WTC11 (cell line): ENCODE results near the gene THRSP.
"Not testable (repeated sequence)": the region's sequence is repeated elsewhere in the genome, so short reads cannot be mapped to it uniquely, and the experiment has no call there.

Source experiments
- CBFB ChIP-seq: sonication (generic); formaldehyde crosslinking; IDR thresholded peaks from 2 replicates; pipeline ENCODE4 v1.8.1; 2022; ENCODE audit warnings: mild to moderate bottlenecking, low read depth, missing genetic modification reagents
- CREB1 ChIP-seq: sonication (generic); formaldehyde crosslinking; IDR thresholded peaks from 2 replicates; pipeline ENCODE4 v1.8.0; 2023; ENCODE audit warnings: mild to moderate bottlenecking, missing genetic modification reagents
- FOXK1 ChIP-seq: sonication (generic); formaldehyde crosslinking; IDR thresholded peaks from 2 replicates; pipeline ENCODE4 v1.8.0; 2022; ENCODE audit warnings: mild to moderate bottlenecking, moderate library complexity, missing genetic modification reagents
- FOXP1 ChIP-seq: sonication (generic); formaldehyde crosslinking; IDR thresholded peaks from 2 replicates; pipeline ENCODE4 v1.8.0; 2022; ENCODE audit warnings: missing genetic modification reagents, mild to moderate bottlenecking, moderate library complexity, borderline replicate concordance
- JUN ChIP-seq: sonication (generic); formaldehyde crosslinking; IDR thresholded peaks from 2 replicates; pipeline ENCODE4 v1.8.0; 2023; ENCODE audit warnings: mild to moderate bottlenecking, missing genetic modification reagents
- NFYB ChIP-seq: sonication (generic); formaldehyde crosslinking; conservative IDR thresholded peaks from 2 replicates; pipeline ENCODE4 v1.8.0; 2022; ENCODE audit warnings: low read depth, missing genetic modification reagents
- ZNF317 ChIP-seq: sonication (generic); formaldehyde crosslinking; IDR thresholded peaks from 2 replicates; pipeline ENCODE4 v1.8.1; 2023; ENCODE audit warnings: low read depth, mild to moderate bottlenecking, moderate library complexity, missing genetic modification reagents, borderline replicate concordance
- ZNF416 ChIP-seq: fragments of 250-450 bp; sonication (Bioruptor Pico); IDR thresholded peaks from 2 replicates; pipeline ENCODE4 v1.9.0; 2021; ENCODE audit warnings: mild to moderate bottlenecking, inconsistent platforms
- TF ChIP-seq, protein P1 (sequence below): sonication (generic); formaldehyde crosslinking; IDR thresholded peaks from 2 replicates; pipeline ENCODE4 v1.8.1; 2022; ENCODE audit warnings: low read depth, missing genetic modification reagents, borderline replicate concordance
- TF ChIP-seq, protein P2 (sequence below): sonication (generic); formaldehyde crosslinking; IDR thresholded peaks from 2 replicates; pipeline ENCODE4 v1.8.0; 2022; ENCODE audit warnings: mild to moderate bottlenecking, missing genetic modification reagents
- TF ChIP-seq, protein P3 (sequence below): fragments of 200-600 bp; IDR thresholded peaks from 2 replicates; pipeline ENCODE4 v1.8.0; 2022; ENCODE audit warnings: antibody characterized with exemption
- TF ChIP-seq, protein P4 (sequence below): sonication (generic); formaldehyde crosslinking; IDR thresholded peaks from 2 replicates; pipeline ENCODE4 v1.8.1; 2023; ENCODE audit warnings: mild to moderate bottlenecking, missing genetic modification reagents, moderate library complexity
- TF ChIP-seq, protein P5 (sequence below): sonication (generic); formaldehyde crosslinking; conservative IDR thresholded peaks from 2 replicates; pipeline ENCODE4 v1.8.1; 2022; ENCODE audit warnings: mild to moderate bottlenecking, missing genetic modification reagents

DNA sequence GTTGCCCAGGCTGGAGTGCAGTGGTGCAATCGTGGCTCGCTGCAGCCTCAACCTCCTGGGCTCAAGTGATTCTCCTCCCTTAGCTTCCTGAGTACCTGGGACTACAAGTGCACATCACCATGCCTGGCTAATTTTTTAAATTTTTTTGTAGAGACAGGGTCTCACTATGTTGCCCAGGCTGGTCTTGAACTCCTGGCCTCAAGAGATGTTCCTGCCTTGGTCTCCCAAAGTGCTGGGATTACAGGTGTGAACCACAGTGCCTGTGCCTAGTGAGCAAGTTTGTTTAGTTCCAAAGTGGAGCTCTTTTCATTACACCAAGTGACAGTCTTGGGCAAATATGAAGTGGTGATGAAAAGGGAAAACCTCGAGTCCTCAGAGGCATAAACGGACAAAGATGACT is 13.9 kb downstream of the THRSP start:
- TF ChIP-seq FOXP1 (CRISPR knock-in tag); NFYB (CRISPR knock-in tag); CREB1 (CRISPR knock-in tag); CBFB (CRISPR knock-in tag); FOXK1; JUN; ZNF416 (CRISPR knock-in tag); ZNF317 (CRISPR knock-in tag): not testable (repeated sequence)
- TF ChIP-seq, protein P1, sequence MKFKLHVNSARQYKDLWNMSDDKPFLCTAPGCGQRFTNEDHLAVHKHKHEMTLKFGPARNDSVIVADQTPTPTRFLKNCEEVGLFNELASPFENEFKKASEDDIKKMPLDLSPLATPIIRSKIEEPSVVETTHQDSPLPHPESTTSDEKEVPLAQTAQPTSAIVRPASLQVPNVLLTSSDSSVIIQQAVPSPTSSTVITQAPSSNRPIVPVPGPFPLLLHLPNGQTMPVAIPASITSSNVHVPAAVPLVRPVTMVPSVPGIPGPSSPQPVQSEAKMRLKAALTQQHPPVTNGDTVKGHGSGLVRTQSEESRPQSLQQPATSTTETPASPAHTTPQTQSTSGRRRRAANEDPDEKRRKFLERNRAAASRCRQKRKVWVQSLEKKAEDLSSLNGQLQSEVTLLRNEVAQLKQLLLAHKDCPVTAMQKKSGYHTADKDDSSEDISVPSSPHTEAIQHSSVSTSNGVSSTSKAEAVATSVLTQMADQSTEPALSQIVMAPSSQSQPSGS, result not testable (repeated sequence)
- TF ChIP-seq, protein P2, sequence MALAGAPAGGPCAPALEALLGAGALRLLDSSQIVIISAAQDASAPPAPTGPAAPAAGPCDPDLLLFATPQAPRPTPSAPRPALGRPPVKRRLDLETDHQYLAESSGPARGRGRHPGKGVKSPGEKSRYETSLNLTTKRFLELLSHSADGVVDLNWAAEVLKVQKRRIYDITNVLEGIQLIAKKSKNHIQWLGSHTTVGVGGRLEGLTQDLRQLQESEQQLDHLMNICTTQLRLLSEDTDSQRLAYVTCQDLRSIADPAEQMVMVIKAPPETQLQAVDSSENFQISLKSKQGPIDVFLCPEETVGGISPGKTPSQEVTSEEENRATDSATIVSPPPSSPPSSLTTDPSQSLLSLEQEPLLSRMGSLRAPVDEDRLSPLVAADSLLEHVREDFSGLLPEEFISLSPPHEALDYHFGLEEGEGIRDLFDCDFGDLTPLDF, result not testable (repeated sequence)
- TF ChIP-seq, protein P3, sequence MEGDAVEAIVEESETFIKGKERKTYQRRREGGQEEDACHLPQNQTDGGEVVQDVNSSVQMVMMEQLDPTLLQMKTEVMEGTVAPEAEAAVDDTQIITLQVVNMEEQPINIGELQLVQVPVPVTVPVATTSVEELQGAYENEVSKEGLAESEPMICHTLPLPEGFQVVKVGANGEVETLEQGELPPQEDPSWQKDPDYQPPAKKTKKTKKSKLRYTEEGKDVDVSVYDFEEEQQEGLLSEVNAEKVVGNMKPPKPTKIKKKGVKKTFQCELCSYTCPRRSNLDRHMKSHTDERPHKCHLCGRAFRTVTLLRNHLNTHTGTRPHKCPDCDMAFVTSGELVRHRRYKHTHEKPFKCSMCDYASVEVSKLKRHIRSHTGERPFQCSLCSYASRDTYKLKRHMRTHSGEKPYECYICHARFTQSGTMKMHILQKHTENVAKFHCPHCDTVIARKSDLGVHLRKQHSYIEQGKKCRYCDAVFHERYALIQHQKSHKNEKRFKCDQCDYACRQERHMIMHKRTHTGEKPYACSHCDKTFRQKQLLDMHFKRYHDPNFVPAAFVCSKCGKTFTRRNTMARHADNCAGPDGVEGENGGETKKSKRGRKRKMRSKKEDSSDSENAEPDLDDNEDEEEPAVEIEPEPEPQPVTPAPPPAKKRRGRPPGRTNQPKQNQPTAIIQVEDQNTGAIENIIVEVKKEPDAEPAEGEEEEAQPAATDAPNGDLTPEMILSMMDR, result not testable (repeated sequence)
- TF ChIP-seq, protein P4, sequence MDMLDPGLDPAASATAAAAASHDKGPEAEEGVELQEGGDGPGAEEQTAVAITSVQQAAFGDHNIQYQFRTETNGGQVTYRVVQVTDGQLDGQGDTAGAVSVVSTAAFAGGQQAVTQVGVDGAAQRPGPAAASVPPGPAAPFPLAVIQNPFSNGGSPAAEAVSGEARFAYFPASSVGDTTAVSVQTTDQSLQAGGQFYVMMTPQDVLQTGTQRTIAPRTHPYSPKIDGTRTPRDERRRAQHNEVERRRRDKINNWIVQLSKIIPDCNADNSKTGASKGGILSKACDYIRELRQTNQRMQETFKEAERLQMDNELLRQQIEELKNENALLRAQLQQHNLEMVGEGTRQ (CRISPR knock-in tag), result not testable (repeated sequence)
- TF ChIP-seq, protein P5, sequence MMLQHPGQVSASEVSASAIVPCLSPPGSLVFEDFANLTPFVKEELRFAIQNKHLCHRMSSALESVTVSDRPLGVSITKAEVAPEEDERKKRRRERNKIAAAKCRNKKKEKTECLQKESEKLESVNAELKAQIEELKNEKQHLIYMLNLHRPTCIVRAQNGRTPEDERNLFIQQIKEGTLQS, result not testable (repeated sequence)
